NCI-H82 (cell line): Measurements from ENCODE around the gene MRPL10.

Experiments used
- DNase-seq: peaks from one replicate; lab custom pipeline; 2025; lab: John Stamatoyannopoulos, UW

The MRPL10 gene

DNA sequence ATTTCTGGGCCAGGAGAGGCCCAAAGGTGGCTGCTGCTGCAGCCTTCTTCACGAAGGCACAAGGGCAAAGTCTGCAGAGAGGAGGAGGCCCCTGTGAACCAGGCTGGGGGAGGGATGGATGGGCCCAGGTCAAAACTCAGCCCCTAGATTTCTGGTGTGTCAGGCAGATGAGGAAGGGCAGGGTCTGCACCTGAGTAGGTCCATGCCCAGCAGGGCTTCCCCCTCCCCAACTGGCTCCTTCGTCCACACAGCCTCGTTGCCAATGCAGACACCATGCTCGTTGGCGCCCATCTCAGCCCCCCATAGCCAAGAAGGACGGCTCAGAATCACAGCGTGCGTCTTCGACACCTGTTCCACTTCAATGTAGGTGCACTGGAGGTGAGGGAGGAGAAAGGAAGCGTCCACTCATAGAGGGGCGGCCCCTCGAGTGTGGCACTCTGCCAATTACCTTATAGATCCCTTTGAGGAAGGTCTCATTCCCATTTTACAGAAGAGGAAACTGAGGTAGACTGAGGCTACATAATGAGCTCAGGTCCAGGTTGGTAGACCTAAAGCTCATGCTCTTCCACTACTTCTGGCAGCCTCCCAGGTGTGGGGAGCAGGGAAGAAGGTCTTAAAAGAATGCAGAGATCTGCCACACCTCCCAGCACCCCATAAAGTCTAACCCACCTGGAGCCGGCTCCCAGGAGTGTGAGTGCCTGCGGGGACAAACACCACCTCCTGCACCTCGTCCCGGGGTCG, 8.8 kb upstream of the MRPL10 start:
- no peak for DNase-seq

DNA sequence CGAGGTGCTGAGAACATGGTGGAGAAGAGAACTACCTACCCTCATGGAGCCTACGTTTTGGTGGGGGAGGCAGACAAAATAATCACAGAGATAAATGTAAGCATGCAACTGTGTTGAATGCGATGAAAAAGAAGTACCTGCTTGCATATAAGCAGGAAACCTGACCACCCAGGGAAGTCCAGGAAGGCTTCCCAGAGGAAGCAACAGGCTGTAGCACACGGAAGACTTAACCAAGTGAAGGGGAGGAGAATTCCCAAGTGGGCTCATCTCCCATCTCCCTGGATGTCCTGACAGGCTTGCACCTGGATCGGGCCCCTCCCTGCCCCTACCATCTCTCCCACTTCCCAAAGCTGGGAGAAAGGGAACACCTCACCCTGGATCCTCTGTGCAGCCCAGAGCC, 7.7 kb upstream of the MRPL10 start:
- DNase-seq, result no peak

GRCh38 chr17:47838636-47839035, 7.3 kb upstream of the MRPL10 start:
- no peak for DNase-seq

DNA sequence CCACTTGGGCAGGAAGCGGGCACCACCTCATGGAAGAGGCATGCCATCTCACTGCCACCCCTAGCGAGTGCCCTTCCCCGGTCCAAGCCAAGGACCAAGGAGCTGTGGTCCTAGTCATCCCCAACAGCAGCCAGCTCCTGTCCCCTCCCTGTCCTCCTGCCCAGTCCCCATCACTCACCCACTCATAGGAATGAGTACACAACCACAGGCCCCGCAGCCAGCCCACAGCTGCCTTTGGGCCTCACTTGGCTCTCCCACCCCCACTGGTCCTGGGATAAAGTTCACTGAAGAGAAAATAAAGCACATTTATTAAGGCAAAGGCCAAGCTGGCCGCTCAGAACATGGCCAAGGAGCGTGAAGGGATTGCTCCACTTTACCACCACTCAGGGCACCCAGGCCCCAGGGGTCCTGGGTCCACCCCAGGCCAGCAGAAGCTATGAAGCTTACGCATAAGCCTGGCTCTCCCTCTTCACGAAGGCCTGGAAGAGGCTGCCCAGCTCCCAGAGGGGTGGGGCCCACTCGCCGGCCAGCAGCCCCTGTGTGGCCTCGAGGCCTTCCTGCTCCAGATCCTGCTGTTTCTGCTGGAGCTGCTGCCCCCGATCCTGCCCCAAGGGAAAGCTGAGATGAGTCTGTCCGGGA, 6.2 kb upstream of the MRPL10 start:
- no peak for DNase-seq

DNA sequence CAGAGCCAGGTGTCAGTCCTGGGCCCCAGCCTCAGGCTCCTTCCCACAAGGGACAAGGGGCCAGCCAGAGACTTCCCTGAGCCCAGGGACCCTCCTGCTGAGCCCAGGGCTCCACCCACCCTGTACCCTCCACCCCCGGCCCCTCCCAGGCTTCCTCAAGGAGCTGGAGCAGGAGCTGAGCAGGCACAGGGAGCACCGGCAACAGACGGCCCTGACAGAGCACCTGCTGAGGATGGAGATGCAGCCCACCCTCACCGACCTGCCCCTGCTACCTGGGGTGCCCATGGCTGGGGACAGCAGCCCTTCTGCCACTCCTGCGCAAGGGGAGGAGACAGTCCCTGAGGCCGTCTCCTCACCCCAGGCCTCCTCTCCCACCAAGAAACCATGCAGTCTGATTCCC, 5.3 kb upstream of the MRPL10 start:
- no peak for DNase-seq

DNA sequence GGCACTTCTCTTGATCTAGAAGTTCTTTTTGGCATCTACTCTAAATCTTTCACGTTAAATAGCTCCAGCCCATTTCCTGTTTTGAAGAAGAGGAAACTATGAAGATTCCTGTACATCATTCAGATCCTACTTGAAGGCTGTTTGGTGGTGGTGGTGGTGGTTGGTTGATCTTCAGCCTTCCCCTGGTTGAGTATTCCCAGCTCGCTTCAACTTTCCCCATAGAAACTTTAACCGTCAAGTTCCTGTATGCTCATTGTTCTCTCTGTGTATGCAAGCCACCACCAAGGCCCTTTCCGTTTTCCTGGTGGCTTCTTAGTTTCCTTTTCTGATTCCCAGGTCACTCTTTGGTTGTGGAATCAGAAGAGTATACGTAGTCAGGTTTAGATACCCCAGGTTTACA, 3.4 kb upstream of the MRPL10 start:
- DNase-seq, result no peak

- DNase-seq, result no peak
Observed at GRCh38 chr17:47831934-47832327, 590 bp upstream of the MRPL10 start.

DNA sequence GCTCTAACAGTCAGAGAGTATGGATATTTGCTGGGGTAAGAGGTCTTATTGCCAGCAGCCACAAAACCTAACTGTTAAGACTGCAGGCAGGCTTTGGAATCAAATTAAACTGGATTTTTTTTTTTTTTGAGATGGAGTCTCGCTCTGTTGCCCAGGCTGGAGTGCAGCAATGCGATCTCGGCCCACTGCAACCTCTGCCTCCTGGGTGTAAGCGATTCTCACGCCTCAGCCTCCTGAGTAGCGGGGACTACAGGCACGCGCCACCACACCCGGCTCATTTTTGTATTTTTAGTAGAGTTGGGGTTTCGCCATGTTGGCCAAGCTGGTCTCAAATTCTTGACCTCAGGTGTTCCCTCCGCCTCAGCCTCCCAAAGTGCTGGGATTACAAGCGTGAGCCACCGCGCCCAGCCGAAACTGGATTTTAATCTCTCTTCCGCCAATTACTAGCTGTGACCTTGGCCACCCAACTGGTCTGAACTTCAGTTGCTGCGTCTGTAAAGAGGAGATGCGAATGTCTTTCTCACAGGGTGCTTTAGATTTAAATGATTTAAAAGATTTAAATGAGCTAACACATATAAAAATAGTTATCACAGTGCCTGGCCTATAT, 842 bp downstream of the MRPL10 start:
- DNase-seq, result peak; percentile 63

DNA sequence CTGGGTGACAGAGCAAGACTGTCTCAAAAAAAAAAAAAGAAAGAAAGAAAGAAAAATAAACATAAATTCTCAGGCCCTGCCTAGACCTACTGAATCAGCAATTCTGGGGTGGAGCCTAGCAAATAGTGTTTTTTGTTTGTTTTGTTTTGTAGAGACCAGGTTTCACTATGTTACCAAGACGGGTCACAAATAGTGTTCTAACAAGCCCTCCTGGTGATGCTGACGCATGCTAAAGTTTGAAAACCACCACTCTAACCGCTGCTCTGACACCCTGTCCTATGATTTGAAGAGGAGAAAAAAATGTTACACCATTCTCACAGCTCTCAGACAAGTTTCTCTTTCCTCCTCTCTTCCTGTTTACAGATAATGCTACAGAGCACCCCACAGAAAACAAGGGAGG, 1.5 kb downstream of the MRPL10 start:
- no peak for DNase-seq

- no peak for DNase-seq
Observed at GRCh38 chr17:47823519-47823918, 7.8 kb downstream of the MRPL10 start.

DNA sequence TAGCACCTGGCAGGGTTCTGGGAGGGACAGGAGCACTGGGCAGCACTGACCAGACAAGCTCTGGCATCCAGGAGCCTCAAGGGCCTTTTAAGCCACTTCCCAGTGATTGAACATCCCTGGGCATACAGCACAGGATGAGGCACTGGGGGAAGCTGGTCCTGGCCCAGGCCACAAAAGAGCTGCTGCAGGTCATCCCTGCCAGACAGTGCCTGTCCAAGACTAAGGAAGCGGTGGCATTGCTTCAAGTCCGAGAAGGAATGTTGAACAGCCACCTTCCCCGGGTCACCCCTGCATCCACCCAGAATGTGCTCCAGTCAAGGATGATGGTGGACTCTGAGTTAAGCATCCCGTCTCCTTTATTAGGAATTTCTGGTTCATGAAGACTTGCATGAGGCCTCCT, 8.6 kb downstream of the MRPL10 start:
- DNase-seq, result no peak

DNA sequence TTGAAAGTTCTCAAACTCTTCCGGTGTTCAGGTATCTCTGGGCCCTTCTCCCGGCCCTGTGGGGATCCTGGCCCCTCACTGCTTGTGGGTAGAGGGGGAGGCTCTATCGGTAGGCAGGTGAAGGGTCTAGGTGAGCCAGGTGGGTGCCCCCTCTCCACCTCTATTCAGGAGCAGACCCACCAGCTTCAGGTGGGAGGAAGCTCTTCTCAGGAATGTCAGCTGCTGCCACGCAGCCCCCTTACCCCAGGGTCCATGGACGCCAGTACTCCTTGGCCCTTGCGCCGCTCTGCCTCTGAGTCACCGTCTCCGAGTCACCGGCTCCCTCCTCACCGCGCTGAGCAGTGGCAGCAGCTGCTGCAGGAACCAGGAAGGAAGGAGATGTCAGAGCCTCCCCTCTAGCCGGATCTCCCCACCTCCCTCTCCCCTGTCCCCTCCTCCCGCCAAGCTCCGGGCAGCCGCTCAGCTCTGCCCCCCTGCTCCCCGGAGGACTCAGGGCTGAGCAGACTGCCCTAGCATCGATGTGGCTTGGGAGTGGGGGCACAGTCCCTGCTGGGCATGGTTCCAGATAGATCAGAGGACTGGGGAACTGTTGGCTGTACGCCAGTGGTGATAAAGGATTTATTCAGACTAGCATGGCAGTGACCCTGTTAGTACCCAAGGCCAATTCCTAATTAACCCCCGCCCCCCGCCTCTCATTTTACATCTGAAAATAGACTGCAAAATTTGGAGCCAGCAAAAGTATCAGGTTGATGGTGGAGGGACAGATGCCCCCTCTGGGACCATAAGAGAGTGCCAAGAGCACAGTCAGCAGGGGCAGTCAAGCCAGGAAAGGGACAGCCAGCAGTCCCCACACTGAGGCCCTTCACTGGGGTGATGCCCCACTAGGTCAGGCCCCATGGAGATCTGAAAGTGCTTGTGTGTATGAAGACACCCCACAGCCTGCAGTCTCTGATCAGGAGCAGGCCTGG, 9.6 kb downstream of the MRPL10 start, which contains the start of gene OSBPL7:
Gene OSBPL7 (minus strand): TSS at position 371 of the 968 bp plus-strand sequence. CDS start 1,516 bp downstream, outside the sequence.
- DNase-seq, result peak; percentile 95

GRCh38 chr17:47821031-47821423, 10.3 kb downstream of the MRPL10 start:
- DNase-seq, result no peak

GRCh38 chr17:47820033-47820789, 11.1 kb downstream of the MRPL10 start:
- no peak for DNase-seq

DNA sequence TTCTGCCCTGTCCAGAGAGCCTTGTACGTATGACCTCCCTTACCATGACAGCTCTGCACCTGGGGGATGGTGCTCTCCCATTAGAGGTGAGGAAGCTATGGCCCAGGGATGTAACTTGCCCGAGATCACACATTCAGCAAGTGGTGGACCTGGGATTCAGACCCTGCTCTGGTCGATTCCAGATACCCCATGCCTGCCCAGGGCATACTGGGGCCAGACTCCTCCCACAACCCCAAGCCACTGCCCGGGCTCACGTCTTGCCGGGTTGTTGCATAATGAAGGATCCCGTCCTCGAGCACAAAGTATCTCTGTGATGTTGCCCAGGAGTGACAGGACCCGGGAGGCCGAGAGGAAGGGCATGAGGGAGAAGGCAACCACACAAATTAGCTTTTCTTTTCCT, 11.9 kb downstream of the MRPL10 start:
- DNase-seq, result no peak

DNA sequence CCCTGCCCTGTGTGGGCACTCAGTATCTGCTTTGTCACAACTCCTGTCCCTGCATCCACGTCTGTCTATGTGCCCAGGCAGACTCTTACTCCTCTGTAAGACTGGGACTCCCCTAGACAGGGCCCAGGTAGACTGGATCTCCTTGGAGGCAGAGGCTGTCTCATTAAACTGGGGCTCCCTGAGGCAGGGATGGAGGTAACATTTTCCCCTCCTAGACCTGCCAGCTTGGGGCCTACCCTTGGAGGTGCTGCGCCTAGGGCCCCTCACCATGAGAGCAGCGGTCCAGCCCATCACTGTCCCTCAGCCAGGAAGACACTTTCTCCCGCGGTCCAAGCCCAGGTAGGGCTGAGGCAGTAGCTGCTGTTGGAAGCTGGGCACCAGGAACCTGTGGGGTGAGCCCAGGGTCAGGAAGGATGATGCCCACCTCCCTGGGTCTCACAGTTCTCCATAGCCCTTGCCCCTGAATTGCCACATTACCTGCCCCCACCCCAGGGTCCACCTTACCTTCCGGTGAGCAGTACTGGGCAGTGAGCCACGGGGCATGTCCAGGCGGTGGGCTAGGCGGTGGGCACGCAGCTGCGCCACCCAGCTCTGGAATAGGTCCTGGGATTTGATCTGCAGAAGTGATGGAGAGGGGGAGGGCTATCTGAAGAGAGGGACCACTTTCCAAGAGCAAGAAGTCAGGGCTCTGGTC, 13.2 kb downstream of the MRPL10 start:
- no peak for DNase-seq

DNA sequence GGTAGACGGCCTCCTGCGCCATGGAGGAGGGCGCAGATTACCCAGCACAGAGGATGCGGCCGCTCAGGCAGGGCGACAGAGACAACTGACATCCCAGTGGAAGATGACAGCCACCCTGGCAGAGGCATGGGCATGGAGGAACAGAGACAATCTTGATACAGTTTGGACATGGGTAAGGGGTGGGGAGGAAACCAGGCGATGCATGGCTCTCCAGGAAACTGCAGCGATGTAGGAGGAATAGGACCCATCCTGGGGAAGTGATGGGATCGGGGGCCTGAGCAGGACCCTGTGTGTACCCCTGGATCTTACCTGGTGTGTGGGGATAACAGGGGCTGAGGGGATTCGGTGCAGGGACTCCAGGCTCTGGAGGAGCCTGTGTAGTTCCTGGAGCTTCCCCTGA, 14.4 kb downstream of the MRPL10 start:
- DNase-seq, result no peak

- no peak for DNase-seq
Observed at GRCh38 chr17:47816111-47816735, 15.1 kb downstream of the MRPL10 start.

GRCh38 chr17:47815106-47815918, 16.0 kb downstream of the MRPL10 start:
- no peak for DNase-seq
